HTERT RPE-1 (cell line): ENCODE results near the gene CRHR2.
"Not testable (repeated sequence)": the region's sequence is repeated elsewhere in the genome, so short reads cannot be mapped to it uniquely, and the experiment has no call there.

ENCODE experiments used
- in situ Hi-C: fragments of 300-500 bp; cut with MboI; formaldehyde crosslinking; loops from 4 replicates; pipeline ENCODE4 v1.14.3; 2020; ENCODE audit warnings: low sequenced_read_pairs

CRHR2 gene

DNA sequence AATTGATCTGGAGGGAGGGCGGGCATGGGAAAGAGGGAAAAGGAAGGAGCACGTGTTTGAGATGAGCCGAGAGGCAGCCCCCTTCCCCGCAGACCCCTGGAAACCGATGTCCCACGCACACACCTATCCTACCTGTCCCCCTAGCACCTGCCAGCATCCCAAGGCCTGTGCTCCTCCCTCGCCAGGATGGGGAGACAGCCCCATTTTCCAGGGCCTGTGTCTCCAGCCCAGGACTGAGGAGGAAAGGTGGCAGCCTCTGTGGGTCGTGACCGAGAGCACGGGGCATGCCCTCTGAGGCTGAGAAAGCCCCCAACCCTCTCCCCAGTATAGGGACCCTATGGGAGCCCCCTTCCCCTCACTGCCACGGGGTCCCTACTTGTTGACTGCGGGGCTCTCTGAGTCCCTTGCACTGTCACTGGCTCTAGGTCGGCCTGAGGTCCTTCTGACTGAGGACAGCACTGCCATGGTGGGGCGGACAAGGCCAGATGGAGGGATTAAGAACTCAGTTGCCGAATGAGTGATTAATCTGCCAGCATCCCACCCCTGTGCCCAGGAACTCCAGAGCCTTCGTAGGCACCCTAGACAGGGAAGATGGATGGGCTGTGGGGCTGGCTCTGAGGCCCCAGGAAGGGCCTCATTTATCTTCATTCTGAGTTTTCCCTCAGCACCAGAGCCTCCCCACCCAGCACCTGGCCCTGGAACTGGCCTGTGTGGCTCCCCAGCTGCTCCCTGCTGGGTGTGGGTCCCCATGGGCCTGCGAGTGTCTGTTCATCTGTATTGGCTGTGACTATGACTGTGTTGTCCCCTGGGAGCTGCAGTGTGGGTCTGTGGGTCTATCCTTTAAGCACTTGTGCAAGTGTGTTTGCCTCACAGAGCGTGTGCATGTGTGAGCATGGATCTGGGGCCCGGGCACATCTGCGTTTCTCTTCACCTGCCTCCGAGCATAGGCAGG lies 26.0 kb downstream of the CRHR2 start:
- in situ Hi-C loops = no loop called here

DNA sequence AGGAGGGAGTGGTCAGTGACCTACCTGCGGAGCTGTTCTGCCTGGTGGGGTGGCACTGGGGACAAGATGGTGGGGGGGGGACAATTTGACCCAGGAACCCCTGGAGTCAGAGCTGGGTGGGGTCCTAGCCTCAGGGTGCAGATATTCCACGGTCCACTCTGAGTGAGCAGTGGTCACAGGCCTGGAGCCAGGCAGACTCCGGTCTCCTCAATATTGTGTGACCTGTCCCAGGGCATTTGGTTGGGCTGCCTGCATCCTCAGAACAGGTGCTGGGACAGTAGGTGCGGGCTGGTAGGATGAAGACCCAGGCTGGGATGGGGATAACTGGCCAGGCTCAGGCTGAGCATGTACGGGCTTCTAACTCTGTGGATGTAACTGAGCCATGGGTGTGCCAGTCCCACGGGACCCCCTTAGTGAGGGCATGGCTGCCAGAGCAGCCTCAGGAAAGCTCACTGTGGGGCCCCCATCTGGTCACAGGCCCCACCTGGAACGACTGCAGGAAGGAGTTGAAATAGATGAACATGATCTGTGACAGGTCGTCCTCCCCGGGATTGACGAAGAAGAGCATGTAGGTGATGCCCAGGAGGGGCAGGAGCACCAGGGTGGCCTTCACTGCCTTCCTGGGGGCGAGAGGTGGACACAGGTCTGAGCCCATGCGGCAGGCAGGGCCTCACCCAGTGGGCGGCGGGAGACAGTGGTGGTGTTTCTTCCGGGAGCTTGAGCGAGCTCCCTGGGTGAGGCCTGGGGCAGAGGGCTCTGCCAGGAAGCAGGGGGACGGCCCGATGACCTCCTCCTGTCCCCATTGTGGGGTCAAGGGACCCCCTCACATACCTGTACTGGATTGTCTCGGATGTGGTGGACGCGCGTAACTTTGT lies 26.9 kb downstream of the CRHR2 start:
- in situ Hi-C loops = no loop called here

DNA sequence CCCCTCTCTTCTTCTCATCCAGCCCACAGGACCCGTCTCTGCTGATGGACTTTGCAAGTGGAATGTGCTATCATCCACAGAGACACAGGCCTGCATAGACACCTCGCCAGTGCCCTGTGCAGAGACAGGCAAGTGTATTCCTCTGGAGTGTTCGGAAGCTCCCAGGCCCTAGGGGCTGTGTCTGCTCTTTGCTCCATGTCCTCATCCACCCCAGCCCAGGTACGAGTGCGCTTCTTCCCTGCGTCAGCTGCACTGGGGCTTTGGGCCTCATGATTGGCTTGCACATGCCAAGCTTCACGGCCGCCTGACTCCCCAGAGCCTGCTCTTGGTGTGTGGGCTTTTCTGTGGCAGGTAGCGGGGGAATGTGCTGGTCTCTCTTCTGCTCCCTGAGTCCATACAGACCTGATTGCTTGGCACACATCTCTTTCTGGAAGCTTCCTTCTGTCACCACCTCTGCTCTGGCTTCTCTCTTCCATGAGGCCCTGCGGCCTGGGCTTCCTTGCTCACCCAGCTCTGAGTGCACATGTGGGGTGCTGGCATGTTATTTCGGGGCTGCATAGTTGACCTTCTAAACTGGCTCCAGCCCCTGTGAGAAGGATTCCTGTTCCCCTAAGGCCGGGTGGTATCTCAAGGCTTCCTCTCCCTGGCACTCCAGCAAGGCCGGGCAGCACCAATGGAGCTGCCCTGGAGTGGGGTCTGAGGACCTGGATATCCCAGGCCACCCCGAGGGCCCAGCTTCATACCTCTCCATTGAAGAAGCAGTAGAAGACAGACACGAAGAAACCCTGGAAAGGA lies 27.8 kb downstream of the CRHR2 start:
- in situ Hi-C loops = no loop called here

DNA sequence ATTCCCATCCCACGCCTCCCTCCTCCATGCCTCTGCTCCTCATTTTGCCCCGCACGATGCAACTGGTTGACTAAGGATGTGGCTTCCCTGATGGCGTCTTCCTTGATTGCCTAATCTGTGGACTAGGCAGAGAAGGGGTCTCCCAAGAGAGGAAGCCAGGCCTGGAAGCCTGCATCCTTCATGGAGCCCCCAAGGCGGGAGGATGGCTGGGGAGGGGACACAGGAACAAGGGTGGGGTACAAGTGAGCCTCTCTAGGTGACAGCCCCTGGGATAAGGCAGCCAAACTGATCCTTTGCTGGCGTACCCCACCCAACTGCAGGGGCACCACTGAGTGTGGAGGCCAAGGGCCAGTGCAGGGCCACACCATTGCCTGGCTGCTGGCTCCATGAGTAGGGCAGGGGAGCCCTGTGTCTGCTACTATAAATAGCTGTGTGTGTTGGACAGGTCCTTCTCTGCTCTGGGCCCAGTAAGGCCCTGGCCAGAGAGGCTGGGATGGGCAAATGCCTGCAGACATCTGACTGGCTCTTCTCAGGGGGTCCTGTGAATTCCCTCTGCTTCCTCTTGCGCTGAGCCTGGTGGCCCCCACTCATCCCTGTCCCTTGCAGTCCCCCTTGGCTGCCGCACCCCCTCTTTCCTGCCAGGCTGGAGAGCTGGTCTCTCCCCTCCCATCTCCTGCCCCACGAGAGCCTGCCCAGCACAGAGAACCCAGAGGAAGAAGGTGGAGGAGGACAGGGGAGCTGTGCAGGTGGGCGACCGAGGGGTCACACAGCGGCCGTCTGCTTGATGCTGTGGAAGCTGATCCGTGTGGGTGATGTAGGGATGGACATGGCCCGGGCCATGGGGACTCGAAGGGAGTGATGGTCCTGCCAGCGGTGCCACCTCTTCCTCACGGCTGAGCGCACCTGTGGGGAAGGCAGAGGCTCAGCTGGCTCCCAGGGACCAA lies 29.3 kb downstream of the CRHR2 start:
- in situ Hi-C loops = no loop called here

DNA sequence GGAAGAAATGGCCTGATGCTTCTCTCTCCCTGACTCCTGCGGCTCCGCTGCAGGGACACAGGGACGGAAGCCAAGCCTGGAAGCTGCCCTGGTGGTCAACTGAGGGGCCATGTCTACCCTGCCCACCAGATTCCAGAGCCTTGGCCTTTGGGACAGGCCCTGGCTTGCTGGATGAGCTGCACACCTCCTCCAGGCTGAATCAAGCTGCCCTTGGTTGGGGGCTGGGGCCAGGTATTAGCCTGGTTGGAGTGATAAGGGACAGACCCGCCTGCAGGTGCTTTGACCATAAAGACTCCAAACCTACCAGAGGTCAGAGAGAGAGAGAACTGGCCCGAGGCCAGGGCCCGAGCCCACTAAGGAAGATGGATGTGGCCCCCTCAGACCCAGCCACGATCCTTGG lies 30.1 kb downstream of the CRHR2 start:
- in situ Hi-C loops = no loop called here

DNA sequence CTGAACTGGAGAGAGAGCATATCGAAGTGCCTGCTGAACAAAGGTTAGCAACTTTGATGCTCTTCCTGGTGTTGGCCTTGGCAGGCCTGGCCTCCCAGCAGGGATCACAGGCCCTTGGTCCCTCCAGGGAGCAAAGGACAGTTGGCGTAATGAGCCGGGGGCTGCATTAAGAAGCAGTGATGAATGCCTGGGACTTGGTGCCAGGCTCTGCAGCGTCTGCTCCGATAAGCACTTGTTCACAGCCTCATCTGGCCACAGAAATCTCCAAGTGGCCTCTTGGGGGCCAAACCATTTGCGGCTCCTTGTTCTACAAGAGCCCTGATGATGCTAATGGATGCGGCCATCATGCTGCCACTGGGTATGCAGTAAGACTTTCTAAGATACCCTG lies 31.8 kb downstream of the CRHR2 start:
- in situ Hi-C loops = no loop called here

DNA sequence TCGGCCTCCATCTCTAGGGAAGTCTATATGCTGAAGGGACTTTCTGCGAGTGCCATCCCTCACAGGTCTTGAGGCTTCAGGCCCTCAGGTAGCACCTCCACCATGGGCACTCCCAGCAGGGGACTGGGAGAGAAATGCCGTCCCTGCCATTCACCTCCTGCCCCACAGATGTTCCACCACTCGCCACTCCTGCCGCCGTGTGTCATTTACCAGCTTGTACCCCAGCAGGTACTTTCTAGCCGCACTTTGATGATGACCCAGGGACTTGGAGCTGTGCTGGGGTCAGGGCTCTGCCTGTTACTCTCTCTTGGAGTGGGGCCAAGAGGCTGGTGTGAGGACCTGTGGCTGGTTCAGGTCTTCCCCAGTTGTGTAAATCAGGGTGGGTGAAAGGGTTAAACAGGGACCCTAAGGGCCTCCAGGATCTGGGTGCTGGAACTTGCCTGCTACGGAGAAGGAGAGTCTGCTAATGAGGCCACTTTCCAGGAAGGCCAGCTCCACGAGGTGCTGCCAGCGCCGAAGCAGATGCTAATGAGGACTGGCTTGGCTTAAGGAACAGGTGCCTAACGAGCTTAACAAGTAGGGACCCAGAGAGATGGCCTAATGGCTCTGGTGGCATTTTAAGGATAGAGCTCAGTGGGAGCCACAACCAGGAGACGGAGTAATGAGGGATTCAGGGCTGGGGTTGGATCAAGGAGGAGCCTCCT lies 32.4 kb downstream of the CRHR2 start:
- in situ Hi-C loops = no loop called here

DNA sequence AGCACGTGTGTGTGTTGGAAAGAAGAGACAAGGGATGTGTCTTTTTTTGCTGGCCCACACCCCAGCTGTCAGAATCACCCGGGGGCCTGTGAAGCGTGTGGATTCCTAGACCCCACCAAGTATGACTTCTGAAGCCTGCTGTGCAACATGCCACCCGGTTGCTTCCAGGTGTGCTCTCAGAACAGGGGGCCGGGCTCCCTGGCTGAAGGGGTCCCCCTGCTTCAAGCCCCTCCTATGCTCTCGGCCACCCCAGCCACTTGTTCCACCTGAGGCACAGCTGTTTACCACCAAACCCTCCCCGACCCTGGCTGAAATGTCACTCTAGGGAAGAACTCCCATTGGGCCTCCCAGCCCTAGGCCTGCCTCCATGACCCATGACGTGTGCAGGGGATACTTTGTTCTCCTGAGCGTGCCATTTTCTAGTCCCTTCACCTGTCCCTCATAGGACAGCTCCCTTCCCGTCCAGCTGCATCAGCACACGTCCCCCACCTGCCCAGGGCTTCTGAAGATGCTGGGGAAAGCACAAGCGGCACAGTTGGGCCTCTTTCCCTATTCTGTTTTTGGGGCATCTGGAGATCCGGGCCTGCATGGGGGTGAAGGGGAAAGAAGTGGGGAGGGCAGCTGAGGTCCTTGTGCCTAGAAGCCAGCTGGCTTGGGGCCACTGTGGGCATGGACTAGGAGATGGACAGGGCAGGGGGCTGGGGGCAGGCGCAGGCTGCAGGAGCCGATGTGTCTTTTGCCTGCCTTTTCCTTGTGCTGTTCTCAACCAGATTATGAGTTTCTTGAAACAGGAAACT lies 33.3 kb downstream of the CRHR2 start:
- in situ Hi-C loops = no loop called here

DNA sequence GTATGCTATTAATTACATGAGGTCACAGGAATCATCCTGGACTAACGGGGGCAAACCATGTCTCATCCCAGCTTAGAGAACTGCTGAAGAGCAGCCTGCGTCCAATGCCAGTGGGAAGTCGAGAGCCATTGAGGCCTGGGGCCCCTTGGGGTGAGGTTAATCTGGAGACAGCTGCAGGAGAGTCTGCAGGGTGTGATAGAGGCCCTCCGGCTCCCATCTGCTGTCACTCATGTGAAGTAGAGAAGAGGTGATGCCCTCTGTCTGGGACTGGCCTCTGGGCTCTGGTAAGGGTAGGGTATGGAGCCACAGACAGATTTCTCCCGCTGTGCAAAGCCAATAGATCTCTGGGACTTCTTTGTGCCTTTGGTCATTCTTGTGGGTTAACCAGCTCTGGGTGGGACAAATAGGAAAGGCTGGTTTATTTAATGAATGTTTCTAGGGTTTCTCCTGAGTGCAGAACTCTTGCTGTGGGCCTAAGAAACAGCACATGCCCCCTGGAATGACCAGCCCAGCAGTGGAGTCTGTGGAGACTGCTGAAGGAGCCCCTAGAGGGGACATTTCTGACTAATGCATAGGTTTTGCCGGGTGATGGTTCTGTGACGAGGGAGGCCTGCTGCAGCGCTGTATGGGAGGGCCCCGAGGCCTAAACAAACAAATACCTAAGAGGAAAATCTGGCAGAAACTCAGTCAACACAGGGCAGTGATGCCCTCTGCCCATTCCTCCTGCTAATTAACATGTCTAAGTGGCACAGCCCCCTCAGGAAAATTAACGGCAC lies 34.5 kb downstream of the CRHR2 start:
- in situ Hi-C loops = no loop called here

DNA sequence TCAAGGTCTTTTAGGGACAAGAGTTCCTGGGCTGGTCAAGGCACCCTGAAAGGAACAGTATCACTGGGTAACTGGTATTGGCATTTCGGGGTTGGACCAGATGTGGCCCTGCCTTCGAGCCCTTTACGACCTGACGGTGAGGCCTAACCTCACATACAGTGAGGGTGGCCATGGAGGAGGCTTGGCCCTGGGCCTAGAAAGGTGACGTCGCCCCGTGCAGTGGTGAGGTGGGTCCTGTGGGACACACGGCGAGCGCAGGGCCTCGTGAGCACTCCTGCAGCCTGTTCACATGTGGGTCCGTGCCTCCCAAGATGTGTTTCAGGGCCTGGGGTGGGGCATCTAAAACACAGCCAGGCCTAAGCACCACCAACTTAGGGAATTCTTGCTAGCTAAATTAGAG lies 36.1 kb downstream of the CRHR2 start:
- in situ Hi-C loops = no loop called here

DNA sequence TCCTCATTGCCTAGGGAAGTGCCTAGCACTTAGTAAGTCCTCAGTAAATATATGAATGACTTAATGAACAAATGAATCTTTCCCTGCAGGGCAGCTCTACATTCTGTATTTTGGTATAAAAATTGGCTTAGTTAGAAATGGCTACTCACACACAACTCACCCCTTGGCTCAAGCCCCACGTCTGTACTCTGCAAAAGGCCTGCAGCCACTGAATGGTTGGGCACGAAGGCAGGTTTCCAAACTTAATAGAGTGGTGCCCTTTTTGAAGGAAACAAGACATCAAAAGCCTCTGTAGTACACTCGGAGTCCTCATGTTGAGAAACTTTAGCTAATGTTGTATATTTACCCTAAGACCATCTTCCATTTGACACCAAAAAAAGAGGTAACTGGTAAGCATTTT lies 36.6 kb downstream of the CRHR2 start:
- in situ Hi-C loops = no loop called here

DNA sequence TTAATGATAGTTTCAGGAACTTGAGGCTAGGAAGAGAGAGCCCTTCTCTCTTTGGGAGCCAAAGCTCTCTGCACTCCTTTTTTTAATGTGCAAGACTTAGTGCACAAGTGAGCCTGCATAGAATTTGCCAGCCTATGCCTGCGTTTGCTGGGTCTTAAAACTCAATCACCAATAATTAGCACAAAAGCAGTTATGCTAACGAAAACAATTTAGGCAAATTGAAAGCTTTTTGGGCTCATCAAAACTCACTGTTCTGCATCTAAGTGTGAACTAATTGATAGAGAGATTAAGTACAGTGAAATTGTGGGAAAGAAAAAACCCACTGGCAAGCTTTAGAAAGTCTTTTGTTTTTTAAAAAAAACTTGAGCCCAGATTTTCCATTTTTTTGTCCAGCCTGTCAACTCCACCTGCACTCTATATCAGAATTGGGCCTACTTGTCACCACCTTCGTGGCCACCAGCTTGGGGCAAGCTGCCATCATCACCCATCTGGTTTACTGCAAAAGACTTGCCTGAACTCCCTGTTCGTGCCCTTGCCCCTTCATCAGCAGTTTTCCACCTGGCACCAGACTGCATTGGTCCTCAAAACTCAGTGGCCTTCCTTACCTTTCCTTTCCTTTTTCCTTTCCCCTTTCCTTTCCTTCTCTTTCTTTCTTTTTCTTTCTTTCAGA lies 37.8 kb downstream of the CRHR2 start:
- in situ Hi-C loops = no loop called here

DNA sequence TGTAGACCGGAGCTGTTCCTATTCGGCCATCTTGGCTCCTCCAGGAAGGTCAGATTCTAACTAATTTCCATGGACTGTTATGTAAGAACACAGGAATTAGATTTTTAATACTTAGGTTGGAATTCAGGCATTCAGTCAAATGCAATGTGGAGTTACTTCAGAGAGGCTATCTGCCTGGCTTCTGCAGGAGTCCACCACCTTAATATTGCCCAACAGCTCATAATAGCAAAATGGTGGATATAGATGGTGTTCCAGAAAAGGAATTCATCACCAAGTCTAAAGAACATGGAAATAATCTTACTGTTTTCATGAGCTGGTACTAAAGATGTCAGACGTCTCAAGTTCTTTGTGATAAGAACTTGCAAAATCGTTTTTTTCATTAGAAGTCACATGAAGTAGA lies 39.5 kb downstream of the CRHR2 start:
- in situ Hi-C loops = no loop called here

DNA sequence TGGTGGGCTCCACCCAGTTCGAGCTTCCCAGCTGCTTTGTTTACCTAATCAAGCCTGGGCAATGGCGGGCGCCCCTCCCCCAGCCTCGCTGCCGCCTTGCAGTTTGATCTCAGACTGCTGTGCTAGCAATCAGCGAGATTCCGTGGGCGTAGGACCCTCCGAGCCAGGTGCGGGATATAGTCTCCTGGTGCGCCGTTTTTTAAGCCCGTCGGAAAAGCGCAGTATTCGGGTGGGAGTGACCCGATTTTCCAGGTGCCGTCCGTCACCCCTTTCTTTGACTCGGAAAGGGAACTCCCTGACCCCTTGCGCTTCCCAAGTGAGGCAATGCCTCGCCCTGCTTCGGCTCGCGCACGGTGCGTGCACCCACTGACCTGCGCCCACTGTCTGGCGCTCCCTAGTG lies 39.9 kb downstream of the CRHR2 start:
- in situ Hi-C loops = not testable (repeated sequence)

DNA sequence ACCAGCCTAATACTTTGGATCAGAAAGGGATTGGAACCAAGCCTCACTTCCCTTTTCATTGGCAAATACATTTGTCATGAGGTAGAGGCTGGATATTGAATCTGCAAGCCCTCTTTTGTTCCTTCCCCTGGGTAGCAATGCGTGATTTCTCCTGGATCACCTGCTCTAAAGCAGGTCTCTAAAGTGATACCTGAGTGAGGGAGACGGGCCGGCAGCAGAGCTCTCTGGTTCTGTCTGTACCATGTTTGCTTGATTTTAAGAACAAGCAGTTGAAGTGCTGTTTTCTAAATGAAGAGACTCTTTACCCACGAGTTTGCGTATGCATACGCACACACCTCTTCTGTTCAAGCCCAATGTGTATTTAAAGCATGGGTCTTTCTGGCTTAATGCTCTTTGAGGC lies 46.5 kb downstream of the CRHR2 start:
- in situ Hi-C loops = no loop called here

DNA sequence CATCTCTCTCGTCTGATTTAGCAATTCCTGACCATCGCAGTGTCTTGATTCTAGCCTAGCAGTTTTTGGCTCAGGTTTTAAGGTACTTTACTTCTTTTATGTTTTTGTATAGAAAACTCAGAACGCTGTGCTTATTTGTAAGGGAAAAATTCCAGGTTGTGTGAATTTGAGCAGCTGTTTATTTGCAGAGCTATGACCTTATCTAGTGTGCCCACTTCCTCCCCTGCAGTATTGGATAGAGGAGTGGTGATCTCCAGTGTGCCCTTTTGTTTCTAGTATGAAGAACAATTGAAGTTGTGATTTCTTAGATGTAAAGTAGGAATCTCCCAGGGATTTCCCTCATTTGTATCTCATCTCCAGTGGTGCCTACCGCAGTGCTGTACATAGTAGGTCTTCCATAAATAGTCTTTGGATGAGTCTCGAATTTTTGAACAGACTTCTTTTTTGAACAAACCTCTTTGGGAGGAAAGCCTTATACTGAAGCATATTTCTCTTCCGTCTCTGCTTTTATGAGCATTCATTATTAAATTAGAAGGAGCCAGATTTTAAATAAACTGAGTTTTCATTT lies 47.5 kb downstream of the CRHR2 start:
- in situ Hi-C loops = no loop called here

DNA sequence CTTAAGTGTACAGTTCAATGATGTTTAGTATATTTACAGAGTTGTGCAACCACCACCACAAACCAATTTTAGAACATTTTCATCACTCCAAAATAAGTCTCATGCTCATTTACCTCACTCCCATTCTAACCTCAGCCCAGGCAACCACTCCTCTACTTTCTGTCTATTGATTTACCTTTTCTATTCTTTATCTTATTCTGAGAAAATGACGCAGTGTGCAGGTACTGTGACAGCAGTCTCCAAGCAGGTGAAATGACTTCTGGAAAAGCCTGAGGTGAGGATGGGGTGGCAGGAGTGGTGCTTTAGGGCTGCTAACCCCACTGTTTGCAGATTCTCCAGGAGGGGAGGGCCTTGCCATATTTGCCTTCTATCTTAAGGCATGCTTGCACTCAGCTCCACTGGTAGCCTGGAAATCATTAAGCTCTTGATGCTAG lies 48.0 kb downstream of the CRHR2 start:
- in situ Hi-C loops = no loop called here
